PC-3 (cell line): ENCODE measurements around the gene RXRA. TPM values are rescaled to one million over a fixed set of nuclear protein-coding genes. Genes with fewer than 3 reads are reported as not detected.

ENCODE experiments used
- ATAC-seq: fragments of 200-7000 bp; cut with Tn5 transposase; 2 replicates; pipeline ENCODE4 v1.9.1; 2020; ENCODE audit warnings: mild to moderate bottlenecking, moderate library complexity
- BruUV-seq: library from RNA; stranded (reverse); fragments of 400-500 nt; replicated peaks from 2 replicates; lab custom pipeline; 2021; lab: Mats Ljungman, UMichigan
- CTCF ChIA-PET: fragments of 300-600 bp; sonication (Branson Sonifier 250); formaldehyde crosslinking; loops from one replicate; lab custom pipeline; 2022; ENCODE audit warnings: antibody characterized with exemption; lab: Charles Lee
- POLR2A ChIA-PET: fragments of 300-600 bp; sonication (Branson Sonifier 250); formaldehyde crosslinking; loops from one replicate; lab custom pipeline; 2022; ENCODE audit warnings: antibody characterized with exemption; ENCODE audit not compliant: unreplicated experiment; lab: Charles Lee
- DNase-seq: peaks from one replicate; pipeline ENCODE4 v3.0.0-alpha.2; 2015
- H2AFZ ChIP-seq: fragments of 300-600 bp; sonication (generic); 2 replicates; pipeline ENCODE4 v1.6.0; 2016; ENCODE audit warnings: antibody characterized with exemption, low read length
- H3F3A ChIP-seq: fragments of 300-600 bp; sonication (generic); one replicate; pipeline ENCODE4 v1.6.0; 2017; ENCODE audit warnings: antibody characterized with exemption, low read length, control low read depth, mild to moderate bottlenecking; ENCODE audit not compliant: unreplicated experiment
- H3K27ac ChIP-seq: fragments of 300-600 bp; sonication (generic); 2 replicates; pipeline ENCODE4 v1.5.1; 2016; ENCODE audit warnings: mild to moderate bottlenecking, low read length
- H3K27me3 ChIP-seq: fragments of 300-600 bp; sonication (generic); 2 replicates; pipeline ENCODE4 v1.6.1; 2016; ENCODE audit warnings: low read length, mixed read lengths
- H3K36me3 ChIP-seq: fragments of 300-600 bp; sonication (generic); 2 replicates; pipeline ENCODE4 v1.6.1; 2016; ENCODE audit warnings: low read depth, mixed run types, low read length, mixed read lengths
- H3K4me1 ChIP-seq: fragments of 300-600 bp; sonication (generic); 2 replicates; pipeline ENCODE4 v1.5.1; 2016; ENCODE audit warnings: low read length; ENCODE audit not compliant: insufficient read depth
- H3K4me2 ChIP-seq: fragments of 300-600 bp; sonication (generic); 2 replicates; pipeline ENCODE4 v1.6.0; 2016; ENCODE audit warnings: low read length
- H3K4me3 ChIP-seq: fragments of 300-600 bp; sonication (generic); 2 replicates; pipeline ENCODE4 v1.5.1; 2016; ENCODE audit warnings: mild to moderate bottlenecking, low read length, mixed read lengths
- H3K79me2 ChIP-seq: fragments of 300-600 bp; sonication (generic); 2 replicates; pipeline ENCODE4 v1.6.1; 2017; ENCODE audit warnings: low read length, mixed read lengths
- H3K9ac ChIP-seq: fragments of 300-600 bp; sonication (generic); 2 replicates; pipeline ENCODE4 v1.6.0; 2016; ENCODE audit warnings: mild to moderate bottlenecking, low read length
- H3K9me2 ChIP-seq: fragments of 300-600 bp; sonication (generic); replicated peaks from 2 replicates; pipeline ENCODE4 v1.6.1; 2016; ENCODE audit warnings: mixed run types, low read length, mixed read lengths
- H3K9me3 ChIP-seq: fragments of 300-600 bp; sonication (generic); 2 replicates; pipeline ENCODE4 v1.6.1; 2016; ENCODE audit warnings: low read length, mixed read lengths
- H4K20me1 ChIP-seq: fragments of 300-600 bp; sonication (generic); 2 replicates; pipeline ENCODE4 v1.6.1; 2016; ENCODE audit warnings: low read length, mixed read lengths
- EZH2 ChIP-seq: fragments of 300-600 bp; sonication (generic); IDR thresholded peaks from one replicate; pipeline ENCODE4 v1.6.1; 2017; ENCODE audit warnings: antibody characterized with exemption, mild to moderate bottlenecking, low read length; ENCODE audit not compliant: unreplicated experiment
- EZH2phosphoT487 ChIP-seq: fragments of 300-600 bp; sonication (generic); IDR thresholded peaks from 2 replicates; pipeline ENCODE4 v1.6.1; 2018; ENCODE audit warnings: mild to moderate bottlenecking, antibody characterized with exemption, low read length, borderline replicate concordance
- intact Hi-C: fragments of 100-400 bp; cut with micrococcal nuclease; formaldehyde crosslinking; loops from 2 replicates; pipeline ENCODE4 v1.9.0; 2023
- microRNA-seq: library from miRNA; unstranded; fragments of <30 nt; microRNA quantifications from one replicate; pipeline ENCODE4 v1.1.0, GENCODE V29; 2020; ENCODE audit not compliant: unreplicated experiment
- total RNA-seq: library from RNA; depleted of rRNA; stranded (reverse); fragments of >200 nt; gene quantifications from 2 replicates; pipeline ENCODE4 v1.2.3, GENCODE V29; 2014; rRNA removed
- TF ChIP-seq, protein P1 (sequence below): fragments of 300-600 bp; sonication (generic); conservative IDR thresholded peaks from 2 replicates; pipeline ENCODE4 v1.5.1; 2017; ENCODE audit warnings: antibody characterized with exemption, low read depth, mild to moderate bottlenecking, low read length

Gene RXRA
- total RNA-seq, 1 experiment from 2014 or later, result 17.5 TPM

DNA sequence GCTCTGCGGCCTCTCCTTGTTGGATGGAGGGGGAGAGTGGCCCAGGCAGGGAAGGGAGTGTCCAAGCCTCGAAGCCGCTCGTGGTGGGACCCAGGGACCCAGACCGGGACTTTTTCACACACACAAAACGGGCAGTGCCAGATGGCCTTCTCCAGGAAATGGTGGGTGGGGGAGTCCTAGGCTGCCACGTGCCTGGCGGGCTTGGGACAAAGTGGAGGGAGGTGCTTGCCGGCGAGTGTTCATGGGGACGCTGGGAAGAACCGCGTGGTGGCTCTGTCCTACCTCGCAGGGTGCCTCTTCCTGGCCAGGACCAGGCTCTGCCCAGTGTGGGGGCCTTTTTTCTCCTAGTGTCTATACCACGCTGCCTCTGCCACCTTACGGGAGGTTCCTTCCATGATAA lies 160.3 kb downstream of the RXRA start:
- DNase-seq (no peak), ATAC-seq (no peak)
- intact Hi-C loops, result no loop called here
- Histone ChIP-seq H2AFZ (no peak overlapping the region), H3K9ac (no peak overlapping the region), H3K9me3 (no peaks in the 10 kb centered on the region), H3K4me1 (no peaks in the 10 kb centered on the region), H3K79me2 (no peaks in the 10 kb centered on the region), H3K9me2 (no peaks in the 10 kb centered on the region), H4K20me1 (no peaks in the 10 kb centered on the region), H3K27ac (no peak overlapping the region), H3F3A (no peaks in the 10 kb centered on the region), H3K36me3 (no peaks in the 10 kb centered on the region), H3K27me3 (no peaks in the 10 kb centered on the region), H3K4me3 (no peak overlapping the region), H3K4me2 (no peak overlapping the region)
- TF ChIP-seq, protein P1, sequence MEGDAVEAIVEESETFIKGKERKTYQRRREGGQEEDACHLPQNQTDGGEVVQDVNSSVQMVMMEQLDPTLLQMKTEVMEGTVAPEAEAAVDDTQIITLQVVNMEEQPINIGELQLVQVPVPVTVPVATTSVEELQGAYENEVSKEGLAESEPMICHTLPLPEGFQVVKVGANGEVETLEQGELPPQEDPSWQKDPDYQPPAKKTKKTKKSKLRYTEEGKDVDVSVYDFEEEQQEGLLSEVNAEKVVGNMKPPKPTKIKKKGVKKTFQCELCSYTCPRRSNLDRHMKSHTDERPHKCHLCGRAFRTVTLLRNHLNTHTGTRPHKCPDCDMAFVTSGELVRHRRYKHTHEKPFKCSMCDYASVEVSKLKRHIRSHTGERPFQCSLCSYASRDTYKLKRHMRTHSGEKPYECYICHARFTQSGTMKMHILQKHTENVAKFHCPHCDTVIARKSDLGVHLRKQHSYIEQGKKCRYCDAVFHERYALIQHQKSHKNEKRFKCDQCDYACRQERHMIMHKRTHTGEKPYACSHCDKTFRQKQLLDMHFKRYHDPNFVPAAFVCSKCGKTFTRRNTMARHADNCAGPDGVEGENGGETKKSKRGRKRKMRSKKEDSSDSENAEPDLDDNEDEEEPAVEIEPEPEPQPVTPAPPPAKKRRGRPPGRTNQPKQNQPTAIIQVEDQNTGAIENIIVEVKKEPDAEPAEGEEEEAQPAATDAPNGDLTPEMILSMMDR, result no peak
- TF ChIP-seq EZH2 (no peak), EZH2phosphoT487 (no peak)
- BruUV-seq, result no TSS peak
- POLR2A ChIA-PET, result no interaction called here
- CTCF ChIA-PET, result no interaction called here

Small RNA genes within 50 kb of the gene (microRNA-seq; reads per million reads assigned to microRNA genes)
- gene MIR4669, result not detected

Other genes starting within 250 kb of the RXRA start
- gene WDR5, start 190.4 kb upstream of the RXRA start, total RNA-seq, result 29.1 and 35.7 TPM in 2 replicates
- not detected in 2 replicates for gene RNU6ATAC, start 161.9 kb upstream of the RXRA start, total RNA-seq